Posterior vena cava (tissue), 2 donors: ENCODE data around the gene OLFM1. TPM values are rescaled to one million over a fixed set of nuclear protein-coding genes. Genes with fewer than 3 reads are reported as not detected.
"Not testable (repeated sequence)": the region's sequence is repeated elsewhere in the genome, so short reads cannot be mapped to it uniquely, and the experiment has no call there.

ENCODE experiments used
- DNase-seq: peaks from one replicate; pipeline ENCODE4 v3.0.0-alpha.2; 2020; ENCODE audit warnings: low spot score
- intact Hi-C, 2 donors: fragments of 100-400 bp; cut with DNase I; formaldehyde crosslinking; loops; one replicate each; pipeline versions ENCODE4 v1.14.1 to v1.14.2; 2022 to 2023
- total RNA-seq, 2 donors: library from RNA; stranded (reverse); fragmentation: NEBNext Ultra II Directional; extraction: Animal tissue kit (Norgen Biotek cat#: 25700); gene quantifications; one replicate each; pipeline ENCODE4 v1.2.1, GENCODE V29; 2021
- donor health status: DM: yes; HTN: yes; CAD: no.
- donor health status: DM: yes; HTN: yes; CAD: no.

The OLFM1 gene
- total RNA-seq, 2 donors from 2014 or later: 29.2 to 38.2 TPM

DNA sequence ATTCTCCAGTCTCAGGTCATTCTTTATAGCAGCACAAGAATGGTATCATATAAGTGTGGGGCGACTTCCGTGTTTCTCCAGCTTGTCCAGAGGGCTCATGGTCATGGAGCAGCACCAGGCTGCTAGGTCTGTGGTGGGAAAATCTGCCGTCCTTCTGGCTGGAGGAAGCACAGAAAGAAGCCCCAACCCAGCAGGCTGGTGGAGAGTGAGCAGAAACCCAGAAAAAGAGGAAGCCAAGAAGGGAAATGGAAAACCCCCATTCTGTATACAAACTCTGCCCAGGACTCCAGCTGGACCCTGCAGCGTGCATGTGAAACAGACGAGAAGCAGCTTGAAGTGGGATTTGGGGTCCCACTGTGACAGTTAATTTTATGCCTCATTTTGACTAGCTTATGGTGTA, 34.3 kb upstream of the OLFM1 start:
- intact Hi-C loops: no loop called here
- no peak for DNase-seq

DNA sequence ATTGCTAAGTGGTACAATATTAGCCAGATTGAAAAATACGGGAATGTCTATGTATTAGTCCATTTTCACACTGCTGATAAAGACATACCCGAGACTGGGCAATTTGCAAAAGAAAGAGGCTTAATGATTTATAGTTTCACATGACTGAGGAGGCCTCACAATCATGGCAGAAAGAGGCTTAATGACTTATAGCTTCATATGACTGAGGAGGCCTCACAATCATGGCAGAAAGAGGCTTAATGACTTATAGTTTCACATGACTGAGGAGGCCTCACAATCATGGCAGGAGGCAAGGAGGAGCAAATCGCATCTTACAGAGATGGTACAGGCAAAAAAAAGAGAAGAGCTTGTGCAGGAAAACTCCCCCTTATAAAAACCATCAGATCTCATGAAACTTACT, 32.3 kb upstream of the OLFM1 start:
- no peak for DNase-seq
- intact Hi-C loops: no loop called here

DNA sequence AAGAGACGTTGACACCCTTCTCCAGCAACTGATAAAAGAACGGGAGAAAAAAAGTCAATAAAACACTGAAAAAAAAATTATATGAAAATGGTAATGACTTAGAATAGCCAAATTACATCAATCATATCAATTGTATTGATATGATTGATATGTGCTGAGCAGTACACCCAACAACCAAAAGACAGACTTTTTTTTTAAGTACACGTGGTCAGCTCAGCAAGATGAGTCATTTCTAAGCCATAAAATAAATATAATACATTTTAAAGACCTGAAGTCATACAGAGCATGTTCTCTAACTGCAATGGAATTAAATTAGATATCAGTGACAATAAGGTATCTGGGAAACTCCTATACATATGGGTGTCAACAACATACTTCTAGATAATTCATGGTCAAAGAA, 30.9 kb upstream of the OLFM1 start:
- DNase-seq: no peak
- intact Hi-C loops: no loop called here

DNA sequence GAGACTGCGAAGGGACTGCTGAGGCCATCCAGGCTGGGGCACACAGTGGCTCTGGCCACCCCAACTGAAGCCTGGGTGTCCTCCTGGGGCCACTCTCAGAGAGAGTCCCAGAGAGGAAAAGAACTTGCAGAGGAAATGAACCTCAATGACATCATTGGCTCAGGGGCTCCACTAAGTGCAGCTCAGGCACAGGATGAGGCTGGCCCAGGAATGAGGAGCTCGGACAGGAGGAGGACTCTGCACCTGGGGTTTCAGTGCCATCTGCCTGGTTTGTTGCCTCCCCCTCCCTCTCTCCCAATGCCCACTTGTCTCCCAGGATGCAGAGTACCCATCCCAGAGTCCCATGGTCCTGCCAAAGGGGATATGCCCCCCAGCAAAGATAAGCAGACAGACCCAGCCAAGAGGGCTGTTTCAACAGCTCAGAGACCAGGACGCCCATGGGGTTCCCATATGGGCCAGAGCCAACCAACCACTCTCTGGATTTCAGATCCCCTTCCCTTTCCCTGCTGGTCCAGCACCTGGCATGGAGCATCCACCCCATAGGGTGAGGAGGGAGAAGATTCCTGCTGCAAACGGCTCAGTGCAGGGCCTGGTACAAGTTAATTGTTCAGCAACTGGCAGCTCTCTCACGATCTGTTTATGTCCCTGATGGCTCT, 26.9 kb upstream of the OLFM1 start:
- intact Hi-C loops: no loop called here
- DNase-seq: peak; percentile 62

DNA sequence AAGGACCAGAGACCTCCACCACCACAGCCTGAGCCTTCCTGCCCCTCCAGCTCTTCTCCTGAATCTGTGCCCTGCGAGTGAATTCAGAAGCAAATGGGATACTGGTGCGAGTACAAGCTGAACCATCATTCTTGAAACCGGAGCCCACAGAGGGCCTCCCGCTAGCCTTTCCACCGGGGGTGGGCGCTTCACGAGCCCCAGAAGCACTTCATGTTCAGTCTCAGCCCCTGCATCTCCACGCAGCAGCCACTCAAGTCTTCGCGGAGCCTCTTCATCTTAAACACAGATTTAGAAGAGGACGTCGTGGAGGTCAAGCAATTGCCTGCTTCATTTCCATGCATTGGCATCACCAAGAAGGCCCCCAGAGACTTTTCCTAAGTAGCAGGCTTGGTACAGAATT, 26.0 kb upstream of the OLFM1 start:
- peak; percentile 69 for DNase-seq
- intact Hi-C loops: no loop called here

DNA sequence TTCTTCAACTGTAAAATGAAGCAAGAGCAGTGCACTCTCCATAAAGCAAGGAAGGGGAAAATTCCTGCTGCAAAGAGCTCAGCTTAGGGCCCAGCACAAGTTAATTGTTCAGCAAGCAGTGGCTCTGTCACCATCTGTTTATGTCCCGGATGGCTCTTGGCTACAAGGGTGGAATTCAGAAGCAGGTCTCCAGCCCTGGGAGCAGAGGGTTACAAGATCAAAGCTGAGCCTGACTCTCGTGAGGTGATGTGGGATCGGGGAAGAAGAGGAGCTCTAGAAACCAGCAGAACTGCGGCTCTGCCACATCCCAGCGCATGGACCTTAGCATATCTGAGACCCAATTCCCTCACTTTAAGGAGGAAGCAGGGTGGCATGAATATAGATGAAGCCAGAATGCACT, 25.2 kb upstream of the OLFM1 start:
- intact Hi-C loops: no loop called here
- DNase-seq: peak; percentile 28

DNA sequence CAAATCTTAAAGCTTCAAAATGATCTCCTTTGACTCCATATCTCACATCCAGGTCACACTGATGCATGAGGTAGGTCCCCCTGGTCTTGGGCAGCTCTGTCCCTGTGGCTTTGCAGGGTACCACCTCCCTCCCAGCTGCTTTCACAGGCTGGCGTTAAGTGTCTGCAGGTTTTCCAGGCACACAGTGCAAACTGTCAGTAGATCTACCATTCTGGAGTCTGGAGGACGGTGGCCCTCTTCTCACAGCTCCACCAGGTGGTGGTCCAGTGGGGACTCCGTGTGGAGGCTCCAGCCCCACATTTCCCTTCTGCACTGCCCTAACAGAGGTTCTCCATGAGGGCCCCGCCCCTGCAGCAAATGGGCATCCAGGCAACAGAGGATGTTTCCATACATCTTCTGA, 24.0 kb upstream of the OLFM1 start:
- DNase-seq: peak; percentile 37
- intact Hi-C loops: not testable (repeated sequence)

DNA sequence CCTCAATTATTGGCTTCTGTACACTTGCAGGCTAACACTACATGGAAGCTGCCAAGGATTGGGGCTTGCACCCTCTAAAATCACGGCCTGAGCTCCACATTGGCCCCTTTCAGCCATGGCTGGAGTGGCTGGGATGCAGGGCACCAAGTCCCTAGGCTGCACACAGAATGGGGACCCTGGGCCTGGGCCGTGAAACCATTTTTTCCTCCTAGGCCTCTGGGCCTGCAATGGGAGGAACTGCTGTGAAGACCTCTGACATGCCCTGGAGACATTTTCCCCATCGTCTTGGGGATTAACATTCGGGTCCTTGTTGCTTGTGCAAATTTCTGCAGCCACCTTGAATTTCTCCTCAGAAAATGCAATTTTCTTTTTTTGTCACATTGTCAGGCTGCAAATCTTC, 23.6 kb upstream of the OLFM1 start:
- peak; percentile 25 for DNase-seq
- intact Hi-C loops: not testable (repeated sequence)

DNA sequence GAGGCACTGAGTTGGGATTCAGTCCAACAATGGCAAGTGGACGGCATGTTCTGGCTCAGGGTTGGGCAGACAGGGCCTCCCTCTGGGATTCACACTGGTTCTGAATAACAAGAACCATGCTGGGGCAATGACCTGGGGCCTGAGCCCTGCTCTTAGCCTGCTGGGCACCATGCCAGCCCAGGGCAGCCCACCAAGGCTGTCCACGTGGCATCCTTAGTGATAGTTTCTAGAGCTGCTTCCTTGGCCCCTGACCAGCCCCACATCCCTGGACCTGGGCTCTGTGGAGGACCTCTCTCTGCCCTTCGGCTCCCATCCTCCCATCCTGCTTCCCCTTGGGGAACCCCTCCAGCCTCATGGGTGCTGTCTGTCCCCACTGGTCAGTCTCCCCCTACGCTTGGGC, 22.3 kb upstream of the OLFM1 start:
- peak; percentile 49 for DNase-seq

DNA sequence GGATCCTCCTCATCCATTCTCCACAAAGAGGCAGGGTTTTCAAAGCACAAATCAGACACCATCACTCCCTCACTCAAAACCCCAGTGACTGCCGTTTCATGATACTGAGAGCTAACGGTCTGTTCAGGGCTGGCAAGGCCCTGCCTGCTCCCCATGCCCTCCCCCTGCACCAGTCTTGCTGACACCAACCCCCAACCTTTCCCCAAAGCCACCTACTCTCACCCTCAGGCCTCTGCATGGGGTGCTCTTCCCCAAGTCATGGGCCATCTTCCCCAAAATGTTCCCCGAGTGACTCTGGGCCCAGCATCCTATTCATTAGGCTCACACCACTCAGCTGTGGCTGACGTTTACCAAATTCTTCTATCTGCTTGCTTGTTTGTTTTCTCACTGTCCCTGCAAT, 21.7 kb upstream of the OLFM1 start:
- intact Hi-C loops: no loop called here
- no peak for DNase-seq

More for the DNA sequence above, 22.3 kb upstream of the OLFM1 start:
- intact Hi-C loops: no loop called here

DNA sequence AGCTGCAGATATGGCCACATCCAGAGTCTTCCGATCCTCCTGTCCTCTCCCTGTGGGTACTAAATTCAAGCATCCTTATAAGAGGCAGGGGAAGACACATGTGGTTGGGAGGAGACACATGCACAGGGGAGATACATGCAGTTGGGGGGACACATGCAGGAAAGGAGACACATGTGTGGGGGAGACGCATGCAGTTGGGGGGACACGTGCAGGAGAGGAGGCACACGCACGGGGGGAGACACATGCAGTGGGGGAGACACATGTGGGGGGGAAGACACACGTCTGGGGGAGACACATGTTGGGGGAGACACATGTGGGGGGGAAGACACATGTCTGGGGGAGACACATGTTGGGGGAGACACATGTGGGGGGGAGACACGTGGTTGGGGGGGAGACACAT, 21.2 kb upstream of the OLFM1 start:
- peak; percentile 30 for DNase-seq
- intact Hi-C loops: no loop called here

DNA sequence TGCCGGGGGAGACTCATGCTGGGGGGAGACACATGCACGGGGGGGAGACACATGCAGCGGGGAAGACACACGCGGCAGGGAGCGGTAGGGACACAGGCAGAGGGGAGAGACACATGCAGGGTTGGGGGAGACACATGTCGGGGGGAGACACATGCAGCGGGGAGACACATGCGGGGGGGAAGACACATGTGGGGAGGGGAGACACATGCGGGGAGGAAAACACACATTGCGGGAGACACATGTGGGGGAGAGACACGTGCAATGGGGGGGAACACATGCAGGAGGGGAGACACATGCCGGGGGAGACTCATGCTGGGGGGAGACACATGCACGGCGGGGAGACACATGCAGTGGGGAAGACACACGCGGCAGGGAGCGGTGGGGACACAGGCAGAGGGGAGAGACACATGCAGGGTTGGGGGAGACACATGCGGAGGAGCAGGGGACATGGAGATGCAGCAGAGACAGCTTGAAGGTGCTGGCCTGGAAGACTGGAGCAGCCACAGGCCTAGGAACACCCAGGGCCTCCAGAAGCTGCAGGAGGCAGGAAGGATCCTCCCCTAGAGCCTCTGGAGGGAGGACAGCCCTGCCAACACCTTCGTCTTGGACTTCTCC, 20.3 kb upstream of the OLFM1 start:
- peak; percentile 42 for DNase-seq
- intact Hi-C loops: no loop called here

DNA sequence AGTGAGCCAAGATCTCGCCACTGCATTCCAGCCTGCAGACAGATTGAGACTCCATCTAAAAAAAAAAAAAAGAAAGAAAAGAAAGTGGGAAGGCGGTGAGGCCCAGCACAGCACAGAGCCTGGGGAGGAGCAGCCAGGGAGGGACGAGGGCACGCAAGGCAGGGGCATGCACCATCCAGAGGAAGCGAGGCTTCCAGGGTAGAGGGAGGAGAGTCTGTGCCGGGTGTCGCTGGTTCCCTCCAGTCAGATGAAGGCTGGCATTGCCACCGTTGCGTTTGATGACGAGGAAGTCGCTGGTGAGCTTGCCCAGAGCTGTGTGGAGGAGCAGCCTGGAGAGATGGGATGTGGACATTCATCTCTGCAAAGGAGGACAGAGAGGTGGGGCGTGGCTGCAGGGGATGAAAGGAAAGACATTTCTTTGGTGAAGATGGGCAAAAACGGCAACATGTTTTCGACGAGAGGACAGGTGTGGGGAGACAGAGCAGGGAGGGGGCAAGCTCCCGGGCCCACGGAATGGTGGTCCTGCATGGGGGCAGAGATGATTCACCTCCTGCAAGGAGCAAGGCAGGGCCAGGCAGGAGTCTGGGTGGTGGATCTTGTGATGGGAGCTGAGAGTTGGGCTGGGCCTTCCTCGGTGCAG, 18.6 kb upstream of the OLFM1 start:
- peak; percentile 45 for DNase-seq
- intact Hi-C loops: no loop called here

DNA sequence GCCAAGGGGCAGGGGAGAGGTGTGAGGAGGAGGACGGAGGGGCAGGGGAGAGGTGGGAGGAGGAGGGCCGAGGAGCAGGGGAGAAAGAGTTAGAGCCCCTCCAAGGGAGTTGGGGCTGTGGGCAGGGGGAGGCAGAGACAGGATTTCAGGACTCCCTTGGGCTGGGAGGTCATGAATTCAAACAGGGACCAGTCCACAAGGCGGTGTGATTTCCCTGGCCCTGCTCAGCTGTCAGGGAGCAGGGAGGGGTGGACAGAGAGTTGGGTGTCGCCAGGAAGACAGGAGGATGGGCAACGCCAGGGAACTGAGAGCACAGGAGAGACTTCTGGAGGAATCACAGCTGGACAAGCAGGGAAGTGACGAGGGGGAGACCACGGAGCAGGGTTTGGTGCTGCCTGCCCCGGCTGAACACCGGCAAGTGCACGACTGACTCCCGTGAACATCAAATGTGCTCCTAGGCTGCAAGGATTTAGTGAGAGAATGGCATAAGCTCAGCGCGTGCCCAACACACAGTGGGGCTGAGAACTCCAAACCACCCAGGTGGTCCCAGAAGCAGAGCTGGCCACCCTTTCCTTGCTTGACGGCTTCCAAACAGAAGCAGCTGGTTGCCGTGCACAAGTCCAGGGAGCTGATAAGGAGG, 17.8 kb upstream of the OLFM1 start:
- peak; percentile 68 for DNase-seq
- intact Hi-C loops: no loop called here

DNA sequence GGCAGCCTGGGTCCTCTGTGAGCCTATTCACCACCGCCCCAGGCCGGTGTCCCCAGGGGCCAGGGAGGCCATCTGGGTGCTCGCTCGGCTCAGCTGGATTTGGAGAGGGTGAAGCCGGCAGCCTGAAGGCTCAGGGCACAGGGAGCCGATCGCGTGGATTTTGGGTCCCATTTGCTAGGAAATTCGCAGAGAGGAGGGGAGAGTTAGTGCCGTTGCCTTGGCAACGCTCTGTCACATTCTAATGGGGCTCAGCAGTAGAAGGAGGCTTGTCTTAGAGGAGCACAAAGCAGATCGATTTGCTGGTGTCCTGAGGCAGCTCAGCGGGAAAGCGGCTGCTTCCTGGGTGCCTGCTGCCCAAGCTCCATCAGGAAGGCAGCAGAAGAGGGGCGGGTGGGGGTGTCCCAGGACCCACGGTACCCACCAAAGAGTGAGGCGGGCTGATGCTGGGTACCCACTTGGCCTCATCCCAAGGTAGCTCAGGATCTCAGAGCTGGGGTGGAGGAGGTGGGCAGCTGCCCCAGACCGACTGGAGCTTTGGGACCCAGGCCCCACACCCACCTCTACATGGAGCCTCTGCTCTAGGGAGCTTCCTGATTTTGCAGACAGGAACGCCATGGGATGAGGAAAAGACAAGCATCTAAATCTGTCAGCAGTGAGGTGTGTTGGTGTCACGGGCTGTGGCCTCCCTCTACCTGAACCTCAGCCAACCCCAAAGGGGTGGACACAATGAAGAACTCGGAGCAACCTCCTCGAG, 17.1 kb upstream of the OLFM1 start:
- DNase-seq: peak; percentile 47
- intact Hi-C loops: no loop called here

DNA sequence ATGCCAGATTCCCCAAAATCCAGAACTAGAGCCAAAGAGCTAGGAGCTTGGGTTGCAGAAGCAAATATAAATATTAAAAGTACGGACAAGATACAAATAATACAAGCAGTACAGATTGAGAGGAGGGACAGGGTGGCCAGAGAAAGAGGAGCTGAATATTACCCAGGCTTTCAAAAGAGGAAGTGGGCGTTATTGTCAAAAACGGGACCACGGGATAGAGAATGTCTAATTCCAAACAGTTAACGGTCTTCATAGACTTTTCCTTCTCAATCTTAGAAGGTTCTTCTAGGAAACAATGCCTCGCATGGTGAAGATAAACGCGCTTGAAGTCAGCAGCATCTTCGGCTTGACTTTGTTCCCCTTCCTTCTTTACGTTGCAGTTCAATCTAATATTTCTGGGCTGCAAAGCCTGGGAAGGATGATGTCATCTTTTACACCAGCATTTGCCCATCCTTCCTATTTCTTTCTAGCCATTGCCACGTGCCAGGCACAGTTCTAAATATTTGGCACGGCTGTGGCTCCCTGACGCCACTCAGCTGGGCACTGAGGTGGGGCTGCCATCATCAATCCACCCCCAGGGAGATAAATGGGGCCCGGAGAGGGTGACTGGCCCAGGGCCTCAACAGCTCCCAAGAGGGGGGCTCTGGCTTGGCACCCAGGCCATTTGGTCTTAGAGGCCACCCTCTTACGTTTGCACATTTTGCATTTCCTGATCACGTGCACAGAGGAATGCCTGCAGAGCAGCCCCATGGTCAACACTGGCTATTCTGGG, 16.3 kb upstream of the OLFM1 start:
- DNase-seq: peak; percentile 45
- intact Hi-C loops: no loop called here

DNA sequence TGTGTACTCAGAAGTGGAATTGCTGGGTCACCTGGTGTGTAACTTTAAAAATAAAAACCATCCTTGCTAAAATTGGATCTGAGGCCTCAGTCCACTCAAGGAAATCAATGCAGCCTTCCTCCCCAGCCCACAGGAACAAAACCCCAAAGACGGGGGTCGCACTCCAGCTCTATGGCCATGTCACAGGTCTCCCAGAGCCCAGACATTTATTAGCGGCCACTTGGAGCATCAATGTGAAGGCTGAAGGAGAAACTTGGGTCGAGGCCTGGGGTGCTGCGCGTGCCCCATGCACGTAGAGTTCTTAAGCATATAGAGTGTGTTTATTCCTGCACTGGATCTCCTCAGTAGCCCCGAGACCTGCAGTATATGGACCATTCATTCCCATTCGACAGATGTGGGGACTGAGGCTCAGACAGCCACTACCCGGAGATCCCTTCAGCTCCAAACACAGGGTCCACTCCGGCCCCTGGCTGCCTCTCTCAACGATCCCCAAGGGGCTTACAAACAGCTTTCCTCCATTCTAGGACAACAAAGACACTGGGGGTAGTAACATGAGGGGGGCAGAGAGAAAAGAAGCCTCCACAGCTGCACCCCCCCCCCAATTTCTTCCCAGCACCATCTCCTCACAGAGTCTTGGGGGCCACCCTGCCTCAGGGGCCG, 14.3 kb upstream of the OLFM1 start:
- peak; percentile 54 for DNase-seq
- intact Hi-C loops: no loop called here

DNA sequence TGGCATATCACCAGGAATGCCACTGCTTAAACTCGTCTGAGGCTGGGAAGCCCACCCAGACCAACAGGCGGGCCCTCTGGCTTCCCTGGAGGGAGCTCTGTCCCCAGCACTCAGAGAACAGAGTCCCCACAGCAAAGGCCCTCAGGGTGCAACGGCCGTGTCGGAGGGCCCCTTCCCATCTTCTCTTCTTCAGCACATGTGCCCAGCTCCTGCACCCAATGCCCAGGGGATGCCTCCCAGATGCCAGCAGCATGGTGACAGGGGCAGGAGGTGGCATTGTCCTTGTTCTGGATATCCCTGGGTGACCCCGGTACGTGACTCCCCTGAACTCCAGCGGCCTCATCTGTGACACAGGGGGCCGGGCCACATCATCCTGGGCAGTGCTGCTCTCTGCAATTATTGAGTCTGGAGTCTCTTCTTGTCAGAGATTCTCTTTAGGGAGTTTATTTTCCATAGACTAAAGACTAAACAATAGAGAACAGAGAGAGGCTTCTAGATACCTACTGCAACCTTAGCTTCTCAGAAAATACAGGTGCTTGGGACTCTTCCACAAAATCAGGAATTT, 13.6 kb upstream of the OLFM1 start:
- peak; percentile 66 for DNase-seq
- intact Hi-C loops: no loop called here
